Non-pigmented ciliary epithelial cell (primary cell): ENCODE results near the gene GATD1.

Experiments
- DNase-seq: peaks from one replicate; pipeline ENCODE4 v3.0.0-alpha.2; 2010; ENCODE audit warnings: low read depth

Gene GATD1

DNA sequence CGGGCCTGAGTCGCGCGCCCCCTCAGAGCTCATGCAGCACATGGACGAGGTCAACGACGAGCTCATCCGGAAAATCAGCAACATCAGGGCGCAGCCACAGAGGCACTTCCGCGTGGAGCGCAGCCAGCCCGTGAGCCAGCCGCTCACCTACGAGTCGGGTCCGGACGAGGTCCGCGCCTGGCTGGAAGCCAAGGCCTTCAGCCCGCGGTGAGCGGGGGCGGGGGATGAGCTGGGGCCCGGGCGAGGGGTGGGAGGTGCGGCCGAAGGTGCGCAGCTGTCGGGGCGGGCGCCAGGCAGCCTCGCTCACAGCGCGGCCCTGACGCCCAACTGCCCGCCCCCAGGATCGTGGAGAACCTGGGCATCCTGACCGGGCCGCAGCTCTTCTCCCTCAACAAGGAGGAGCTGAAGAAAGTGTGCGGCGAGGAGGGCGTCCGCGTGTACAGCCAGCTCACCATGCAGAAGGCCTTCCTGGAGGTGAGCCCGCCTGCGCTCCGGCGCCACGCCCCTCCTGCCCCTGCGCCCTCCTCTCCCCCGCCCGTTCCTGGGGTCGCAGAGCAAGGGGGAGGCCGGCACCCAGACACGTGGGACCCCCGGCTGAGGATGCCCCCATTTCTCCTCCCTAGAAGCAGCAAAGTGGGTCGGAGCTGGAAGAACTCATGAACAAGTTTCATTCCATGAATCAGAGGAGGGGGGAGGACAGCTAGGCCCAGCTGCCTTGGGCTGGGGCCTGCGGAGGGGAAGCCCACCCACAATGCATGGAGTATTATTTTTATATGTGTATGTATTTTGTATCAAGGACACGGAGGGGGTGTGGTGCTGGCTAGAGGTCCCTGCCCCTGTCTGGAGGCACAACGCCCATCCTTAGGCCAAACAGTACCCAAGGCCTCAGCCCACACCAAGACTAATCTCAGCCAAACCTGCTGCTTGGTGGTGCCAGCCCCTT lies 50.7 kb downstream of the GATD1 start:
- DNase-seq, result no peak

DNA sequence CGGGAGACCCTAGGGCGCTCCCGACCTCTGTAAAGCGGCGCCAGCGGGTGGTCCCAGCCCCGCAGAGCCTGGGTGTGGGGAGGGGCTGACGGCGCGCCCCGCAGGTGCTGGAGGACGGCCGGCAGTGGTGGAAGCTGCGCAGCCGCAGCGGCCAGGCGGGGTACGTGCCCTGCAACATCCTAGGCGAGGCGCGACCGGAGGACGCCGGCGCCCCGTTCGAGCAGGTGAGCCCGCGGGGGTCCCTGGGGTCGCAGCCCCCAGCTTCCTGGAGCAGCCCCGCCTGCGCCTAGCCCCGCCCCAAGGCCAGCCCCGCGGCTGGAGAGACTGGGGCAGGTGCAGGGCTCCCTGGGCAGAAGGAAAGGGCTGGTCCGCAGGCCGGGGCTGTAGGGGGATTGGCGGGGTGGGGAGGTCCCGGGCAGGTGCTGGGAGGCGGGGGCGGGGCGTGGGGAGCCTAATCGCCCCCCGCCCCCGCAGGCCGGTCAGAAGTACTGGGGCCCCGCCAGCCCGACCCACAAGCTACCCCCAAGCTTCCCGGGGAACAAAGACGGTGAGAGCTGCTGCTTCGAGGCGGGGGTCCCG lies 51.6 kb downstream of the GATD1 start:
- no peak for DNase-seq

DNA sequence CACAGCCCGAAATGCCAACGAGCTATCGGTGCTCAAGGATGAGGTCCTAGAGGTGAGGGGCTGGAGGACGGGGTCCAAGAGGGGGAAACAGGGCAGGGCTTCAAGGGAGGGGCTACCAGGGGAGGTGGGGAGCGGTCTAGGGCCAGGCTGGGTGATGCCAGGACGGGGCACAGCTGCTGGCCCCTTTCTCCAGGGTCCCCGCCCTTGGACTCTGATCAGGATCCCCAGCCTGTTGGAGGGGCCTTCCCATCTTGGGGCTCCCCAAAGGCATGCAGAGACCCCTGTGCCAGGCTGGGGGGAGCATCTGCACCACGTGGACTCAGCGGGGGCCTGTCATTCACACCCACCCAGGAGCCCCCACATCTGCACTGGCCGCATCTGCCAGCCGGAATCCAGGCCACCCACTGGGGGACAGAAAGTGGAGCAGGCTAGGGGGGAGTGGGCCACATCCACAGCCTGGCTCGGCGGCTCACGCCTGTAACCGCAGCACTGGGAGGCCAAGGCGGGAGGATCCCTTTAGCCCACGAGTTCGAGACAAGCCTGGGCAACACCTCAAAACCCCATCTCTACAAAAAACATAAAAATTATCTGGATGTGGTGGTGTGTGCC lies 52.4 kb downstream of the GATD1 start:
- DNase-seq, result no peak

DNA sequence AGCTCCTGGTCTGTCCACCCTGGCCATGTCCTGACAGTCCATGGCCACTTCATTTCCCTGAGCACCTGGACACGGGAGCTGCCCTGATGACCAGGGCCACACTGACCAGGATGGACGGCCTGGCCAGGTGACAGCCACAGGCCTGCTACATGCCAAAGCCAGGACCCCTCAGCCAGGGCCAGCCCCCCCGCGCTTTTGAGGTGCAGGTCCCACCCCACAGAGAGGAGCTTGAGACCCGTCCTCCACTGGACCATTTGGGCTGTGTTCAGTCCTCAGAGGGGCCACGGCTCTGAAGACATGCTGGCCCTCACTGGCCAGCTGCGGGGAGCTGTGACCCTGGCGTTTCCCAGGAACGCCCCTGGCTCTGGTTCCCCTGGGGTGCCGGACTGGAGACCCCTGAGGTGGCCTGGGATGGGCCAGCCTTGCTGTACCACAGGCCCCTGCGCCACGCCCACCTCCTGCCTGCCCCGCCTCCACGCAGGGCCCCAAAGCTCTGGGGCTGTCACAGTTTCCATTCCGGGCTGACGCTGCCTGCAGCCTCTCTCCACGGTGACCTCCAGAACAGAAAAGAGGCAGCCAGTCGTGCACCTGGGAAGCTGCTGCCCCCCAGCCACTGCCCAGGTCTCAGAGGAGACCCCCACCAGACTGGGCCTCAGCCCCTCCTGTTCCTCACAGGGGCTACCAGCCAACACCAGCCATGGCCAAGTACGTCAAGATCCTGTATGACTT lies 53.1 kb downstream of the GATD1 start:
- no peak for DNase-seq

DNA sequence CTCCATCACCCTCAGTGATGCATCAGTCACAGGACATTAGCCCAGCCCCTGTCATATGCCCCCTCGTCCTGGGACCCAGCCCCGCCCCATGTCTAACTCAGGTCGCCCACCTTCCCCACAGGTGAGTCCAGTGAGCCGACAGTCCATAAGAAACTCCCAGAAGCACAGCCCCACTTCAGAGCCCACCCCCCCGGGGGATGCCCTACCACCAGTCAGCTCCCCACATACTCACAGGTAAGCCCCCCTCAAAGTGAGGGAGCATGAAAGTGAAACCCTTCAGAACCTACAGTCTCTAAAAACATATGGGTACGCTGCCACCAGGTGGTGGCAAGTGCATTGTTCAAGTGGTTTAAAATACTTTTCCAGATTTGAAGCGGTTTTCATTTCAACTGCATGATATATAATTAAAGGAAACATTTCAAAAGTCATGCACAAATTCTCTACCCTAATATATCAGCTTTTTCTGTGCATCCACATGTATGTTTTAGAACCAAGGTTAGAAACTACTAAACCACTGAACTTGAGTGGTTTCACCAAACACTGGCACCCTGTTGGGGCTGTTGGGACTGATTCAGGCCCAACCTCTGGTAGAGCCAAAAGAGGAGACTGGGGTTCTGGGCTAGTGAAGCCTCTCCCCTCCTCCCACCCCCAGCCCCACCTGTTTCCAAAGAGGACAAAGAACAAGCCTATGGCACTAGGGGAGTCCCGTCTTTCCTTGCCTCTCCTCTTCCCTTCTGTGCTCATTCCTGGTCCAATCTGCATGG lies 54.0 kb downstream of the GATD1 start:
- DNase-seq, result peak; percentile 36

DNA sequence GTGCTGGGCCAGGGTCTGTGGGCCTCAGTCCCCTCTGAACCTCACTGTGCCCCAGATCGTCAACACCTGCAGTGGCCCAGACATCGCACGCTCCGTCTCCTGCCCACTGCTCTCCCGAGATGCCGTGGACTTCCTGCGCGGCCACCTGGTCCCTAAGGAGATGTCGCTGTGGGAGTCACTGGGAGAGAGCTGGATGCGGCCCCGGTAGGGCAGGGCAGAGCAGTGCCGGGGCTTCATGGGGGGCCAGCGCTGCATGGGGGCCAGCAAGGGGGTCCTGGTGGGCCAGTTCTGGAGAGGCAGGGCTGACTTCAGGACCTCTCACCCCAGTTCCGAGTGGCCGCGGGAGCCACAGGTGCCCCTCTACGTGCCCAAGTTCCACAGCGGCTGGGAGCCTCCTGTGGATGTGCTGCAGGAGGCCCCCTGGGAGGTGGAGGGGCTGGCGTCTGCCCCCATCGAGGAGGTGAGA lies 54.9 kb downstream of the GATD1 start:
- DNase-seq, result no peak

DNA sequence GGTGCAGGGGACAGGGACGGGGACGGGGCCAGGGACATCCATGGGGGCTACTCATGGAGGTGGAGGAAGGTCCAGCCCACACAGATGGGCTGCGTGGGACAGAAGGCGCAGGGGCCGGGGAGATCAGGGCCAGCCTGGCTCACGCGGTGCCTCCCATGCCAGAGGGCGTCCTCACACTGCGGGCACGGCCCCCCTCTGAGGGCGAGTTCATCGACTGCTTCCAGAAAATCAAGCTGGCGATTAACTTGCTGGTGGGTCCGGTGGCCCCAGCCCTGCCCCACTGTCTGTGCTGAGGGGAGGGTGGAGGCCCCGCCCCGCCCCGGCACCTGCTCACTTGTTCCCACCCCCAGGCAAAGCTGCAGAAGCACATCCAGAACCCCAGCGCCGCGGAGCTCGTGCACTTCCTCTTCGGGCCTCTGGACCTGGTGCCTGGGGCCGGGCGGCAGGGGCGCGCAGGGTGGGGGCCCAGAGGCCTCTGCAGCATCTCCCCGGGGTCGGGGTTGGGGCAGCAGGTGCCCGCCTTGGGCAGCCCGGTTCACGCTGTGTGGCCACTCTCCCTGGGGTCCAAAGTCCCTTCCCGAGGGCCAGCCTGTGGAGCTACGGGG lies 55.4 kb downstream of the GATD1 start:
- DNase-seq, result no peak

DNA sequence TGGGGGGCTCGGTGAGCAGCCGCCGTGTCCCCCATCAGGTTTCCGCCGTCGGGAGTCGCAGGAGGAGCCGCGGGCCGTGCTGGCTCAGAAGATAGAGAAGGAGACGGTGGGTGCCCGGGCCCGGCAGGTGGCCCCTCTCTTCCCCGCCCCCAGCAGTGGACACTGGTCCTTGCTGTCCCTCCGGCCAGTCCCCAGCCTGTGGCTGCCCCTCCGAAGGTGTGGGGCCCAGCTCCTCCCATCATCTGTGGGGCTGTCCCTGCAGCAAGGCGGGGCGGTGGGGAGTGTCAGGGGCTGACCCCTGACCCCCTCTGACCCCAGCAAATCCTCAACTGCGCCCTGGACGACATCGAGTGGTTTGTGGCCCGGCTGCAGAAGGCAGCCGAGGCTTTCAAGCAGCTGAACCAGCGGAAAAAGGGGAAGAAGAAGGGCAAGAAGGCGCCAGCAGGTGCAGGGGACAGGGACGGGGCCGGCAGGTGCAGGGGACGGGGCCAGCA lies 56.0 kb downstream of the GATD1 start:
- DNase-seq, result no peak

DNA sequence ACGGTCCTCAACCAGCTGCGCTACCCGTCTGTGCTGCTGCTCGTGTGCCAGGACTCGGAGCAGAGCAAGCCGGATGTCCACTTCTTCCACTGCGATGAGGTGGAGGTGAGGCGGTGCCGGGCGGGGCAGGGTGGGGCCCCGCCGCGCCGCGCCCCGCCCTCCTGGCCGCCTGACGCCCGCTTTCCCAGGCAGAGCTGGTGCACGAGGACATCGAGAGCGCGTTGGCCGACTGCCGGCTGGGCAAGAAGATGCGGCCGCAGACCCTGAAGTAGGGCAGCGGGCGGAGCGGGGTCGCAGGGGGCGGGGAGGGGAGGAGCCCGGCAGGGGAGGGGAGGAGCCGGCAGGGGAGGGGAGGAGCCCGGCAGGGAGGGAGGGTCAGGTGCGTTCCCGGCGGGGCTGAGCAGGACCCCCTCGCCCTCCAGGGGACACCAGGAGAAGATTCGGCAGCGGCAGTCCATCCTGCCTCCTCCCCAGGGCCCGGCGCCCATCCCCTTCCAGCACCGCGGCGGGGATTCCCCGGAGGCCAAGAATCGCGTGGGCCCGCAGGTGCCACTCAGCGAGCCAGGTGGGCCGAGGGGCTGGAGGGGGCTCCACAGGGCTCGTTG lies 56.5 kb downstream of the GATD1 start:
- no peak for DNase-seq

DNA sequence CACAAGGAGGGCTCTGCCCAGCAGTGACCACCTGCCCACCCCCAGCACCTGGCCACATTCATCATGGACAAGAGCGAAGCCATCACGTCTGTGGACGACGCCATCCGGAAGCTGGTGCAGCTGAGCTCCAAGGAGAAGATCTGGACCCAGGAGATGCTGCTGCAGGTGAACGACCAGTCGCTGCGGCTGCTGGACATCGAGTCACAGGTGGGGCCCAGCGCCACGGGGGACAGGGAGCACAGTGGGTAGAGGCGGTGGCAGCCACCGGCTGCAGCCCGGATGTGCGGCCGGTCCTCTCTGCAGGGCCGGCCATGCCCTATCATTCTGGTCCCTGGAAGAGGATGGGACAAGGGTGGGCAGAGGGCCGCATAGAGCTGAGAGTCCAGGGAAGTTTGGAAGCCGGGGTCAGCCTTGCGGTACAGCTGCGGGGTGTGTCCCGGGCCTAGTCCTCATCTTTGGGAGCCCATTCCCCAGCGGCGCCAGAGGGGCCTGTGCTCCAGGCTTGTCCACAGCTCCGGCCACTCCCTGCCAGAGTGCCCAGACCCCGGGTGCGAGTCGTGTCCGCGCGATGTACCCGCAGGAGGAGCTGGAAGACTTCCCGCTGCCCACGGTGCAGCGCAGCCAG lies 57.2 kb downstream of the GATD1 start:
- DNase-seq, result no peak

DNA sequence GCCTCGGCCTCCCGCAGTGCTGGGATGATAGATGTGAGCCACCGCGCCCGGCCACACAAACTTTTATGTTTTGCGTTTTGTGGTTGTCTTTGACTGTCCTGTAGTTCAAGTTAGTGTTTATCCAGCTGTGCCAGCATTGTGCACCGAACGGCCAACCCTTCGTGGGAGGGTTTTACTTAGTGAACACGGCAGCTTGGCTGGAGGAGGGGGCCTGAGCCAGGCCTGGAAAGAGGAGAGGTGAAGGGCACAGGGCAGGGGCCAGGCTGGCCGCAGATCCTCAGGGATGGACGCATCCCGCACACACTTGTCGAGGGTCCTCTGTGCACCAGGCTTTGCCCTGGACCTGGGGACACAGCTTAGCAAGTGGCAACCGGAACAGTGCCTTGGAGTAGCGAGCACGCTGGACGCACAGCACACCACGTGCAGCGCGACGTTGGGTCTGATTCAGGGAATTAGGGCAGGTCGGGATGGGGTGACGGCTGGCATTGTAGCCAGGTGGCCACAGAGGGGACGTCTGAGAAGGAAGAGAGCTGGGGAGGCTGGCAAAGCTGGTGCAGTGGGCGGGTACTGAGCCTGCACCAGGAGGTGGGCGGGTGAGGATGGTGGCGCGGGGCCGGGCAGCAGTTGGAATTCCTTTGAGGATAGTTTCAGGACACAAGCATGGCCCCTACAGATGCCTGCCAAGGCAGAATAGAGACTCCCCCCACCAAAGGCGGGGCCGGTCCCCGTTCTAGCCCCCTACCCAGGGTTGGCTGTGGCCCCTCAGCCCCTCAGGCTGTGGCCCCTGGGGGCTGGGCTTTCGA lies 57.9 kb downstream of the GATD1 start:
- no peak for DNase-seq
